Stimulated activated CD4-positive, alpha-beta T cell treated with anti-CD3 and anti-CD28 coated beads, Interleukin-12 subunit alpha, Interleukin-12 subunit beta, amount 100 ng/mL, for 4 hours (primary cell): Measurements from ENCODE around the gene USP31.
"Not testable (repeated sequence)": the region's sequence is repeated elsewhere in the genome, so short reads cannot be mapped to it uniquely, and the experiment has no call there.

Experiments
- DNase-seq: peaks from one replicate; pipeline ENCODE4 v3.0.0-alpha.2; 2020

The USP31 gene

DNA sequence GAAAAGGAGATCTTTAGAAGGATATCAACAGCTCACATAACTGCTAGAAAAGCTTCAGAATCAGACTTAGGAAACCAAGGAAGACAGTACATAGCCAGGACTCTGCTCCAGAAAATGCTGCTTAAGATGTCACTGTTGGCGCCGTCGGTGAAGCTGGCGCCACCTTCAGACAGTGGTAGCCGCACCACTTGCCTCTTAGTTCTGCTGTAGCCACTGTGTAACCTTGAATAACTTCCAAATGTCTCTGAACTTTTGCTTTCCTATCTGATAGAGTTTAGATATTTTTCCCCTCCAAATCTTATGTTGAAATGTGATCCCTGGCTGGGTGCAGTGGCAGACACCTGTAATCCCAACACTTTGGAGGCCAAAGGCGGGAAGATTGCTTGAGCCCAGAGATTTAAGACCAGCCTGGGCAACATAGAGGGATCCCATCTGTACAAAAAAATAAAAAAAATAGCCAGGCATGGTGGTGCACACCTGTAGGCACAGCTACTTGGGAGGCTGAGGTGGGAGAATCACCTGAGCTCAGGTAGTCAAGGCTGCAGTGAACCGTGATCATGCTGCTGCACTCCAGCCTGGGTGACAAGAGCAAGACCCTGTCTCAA, 6.3 kb upstream of the USP31 start:
- DNase-seq: no peak

DNA sequence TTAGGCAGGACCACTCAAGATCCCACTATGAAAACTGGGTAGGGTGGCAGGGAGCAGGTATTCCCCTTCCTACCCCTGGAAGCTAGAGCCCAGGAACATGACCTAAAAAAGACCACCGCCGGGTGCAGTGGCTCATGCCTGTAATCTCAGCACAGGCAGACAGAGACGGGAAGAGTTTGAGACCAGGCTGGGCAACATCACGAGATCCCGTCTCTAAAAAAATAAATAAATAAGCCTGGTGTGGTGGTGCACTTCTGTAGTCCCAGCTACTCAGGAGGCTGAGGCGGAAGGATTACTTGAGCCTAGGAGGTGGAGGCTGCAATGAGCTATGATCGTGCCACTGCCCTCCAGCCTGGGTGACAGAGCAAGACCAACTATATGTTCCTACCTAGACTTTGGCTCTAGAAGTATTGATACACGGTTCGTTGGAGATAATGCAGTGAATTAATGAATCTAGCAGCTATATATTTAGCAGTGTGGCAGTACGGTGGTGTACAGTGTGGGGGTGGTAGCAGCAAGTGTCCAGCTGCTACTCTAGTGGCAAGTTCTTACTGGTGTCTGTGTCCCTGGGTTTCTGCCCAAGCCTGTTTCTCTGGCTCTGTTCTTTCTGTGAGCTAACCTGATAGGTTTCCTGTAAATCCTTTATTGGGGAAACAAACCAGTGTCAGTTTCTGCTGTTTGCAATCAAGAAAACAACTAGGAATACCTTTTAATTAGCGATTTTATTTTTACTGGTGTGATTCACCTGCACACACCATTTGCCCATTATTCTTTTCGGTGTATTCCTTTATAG, 3.3 kb upstream of the USP31 start:
- DNase-seq: no peak

DNA sequence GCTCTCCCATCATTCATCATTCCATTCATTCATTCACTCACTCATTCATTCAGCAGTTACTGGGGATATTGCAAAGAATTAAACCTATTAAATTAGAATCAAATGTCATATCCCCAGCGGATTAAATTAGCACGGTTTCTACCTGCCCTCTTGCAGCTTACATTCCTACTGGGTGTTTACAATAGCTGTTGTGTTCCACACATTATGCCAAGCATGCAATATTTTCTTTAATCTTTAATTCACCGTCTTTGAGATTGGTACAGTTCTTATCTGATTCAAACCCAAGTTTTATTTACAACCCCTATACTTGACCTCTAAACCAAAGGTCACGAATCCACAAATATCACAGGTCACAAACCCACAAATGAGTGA, 727 bp upstream of the USP31 start:
- DNase-seq: no peak

DNA sequence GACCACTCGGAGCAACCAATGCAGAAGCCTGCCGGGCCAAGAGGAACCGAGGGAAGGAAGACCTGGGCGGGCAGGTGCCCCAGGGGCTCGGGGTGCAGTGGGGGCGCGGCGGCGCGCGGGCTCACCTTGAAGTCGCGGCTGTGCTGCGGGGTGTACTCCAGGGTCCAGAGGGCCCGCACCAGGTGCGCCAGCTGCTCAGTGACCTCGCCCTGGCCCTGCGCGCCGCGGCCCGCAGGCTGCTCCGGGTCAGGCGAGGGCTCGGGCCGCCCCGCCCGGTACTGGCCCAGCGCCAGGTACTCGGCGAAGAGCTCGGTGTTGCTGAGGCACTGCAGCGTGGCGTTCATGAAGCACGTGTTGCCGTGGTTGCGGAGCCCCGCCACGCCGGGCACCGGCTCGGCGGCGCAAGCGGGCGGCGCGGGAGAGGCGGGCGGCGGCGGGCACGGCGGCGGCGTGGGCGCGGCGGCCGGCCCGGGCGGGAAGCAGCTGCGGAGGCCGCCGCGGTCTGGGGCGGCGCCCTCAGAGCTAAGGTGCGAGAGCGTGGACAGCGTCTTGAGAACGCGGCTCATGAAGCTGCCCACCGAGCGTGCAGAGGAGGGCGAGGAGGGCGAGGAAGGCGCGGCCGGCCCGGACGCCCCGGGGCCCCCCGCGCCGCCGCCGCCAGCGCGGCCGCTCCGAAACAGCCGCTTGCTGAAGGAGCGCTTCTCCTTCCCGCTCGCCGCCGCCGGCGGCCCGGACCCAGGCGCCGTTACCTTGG, 562 bp downstream of the USP31 start:
- DNase-seq: peak; percentile 51

DNA sequence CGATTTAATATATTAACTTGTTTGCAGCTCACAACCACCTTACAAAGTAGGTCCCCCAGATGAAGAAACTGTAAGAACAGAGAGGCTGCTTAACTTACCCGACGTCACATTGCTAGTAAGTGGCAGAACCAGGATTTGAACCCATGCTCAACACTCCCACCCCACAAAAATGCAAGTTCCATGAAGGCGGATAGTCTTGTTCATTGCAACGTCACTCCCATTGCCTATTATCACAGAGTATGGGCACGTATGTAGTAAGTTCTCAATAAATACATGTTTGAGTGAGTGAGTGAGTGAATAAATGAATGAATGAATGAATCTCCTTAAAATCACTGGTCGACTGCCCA, 1.1 kb downstream of the USP31 start:
- DNase-seq: no peak

DNA sequence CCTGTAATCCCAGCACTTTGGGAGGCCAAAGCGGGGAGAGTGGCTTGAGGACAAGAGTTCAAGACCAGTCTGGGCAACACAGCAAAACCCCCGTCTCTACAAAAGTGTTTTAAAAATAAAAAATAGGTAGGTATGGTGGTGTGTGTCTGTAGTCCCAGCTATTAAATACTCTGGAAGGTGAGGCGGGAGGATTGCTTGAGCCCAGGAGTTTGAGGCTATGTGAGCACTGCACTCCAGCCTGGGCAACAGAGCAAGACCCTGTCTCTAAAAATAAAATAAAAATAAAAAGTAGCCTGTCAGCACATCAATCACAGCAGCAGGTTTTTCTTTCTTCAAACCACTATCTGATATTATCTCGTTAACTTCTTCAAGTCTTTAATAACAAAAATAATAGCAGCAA, 1.6 kb downstream of the USP31 start:
- DNase-seq: no peak

DNA sequence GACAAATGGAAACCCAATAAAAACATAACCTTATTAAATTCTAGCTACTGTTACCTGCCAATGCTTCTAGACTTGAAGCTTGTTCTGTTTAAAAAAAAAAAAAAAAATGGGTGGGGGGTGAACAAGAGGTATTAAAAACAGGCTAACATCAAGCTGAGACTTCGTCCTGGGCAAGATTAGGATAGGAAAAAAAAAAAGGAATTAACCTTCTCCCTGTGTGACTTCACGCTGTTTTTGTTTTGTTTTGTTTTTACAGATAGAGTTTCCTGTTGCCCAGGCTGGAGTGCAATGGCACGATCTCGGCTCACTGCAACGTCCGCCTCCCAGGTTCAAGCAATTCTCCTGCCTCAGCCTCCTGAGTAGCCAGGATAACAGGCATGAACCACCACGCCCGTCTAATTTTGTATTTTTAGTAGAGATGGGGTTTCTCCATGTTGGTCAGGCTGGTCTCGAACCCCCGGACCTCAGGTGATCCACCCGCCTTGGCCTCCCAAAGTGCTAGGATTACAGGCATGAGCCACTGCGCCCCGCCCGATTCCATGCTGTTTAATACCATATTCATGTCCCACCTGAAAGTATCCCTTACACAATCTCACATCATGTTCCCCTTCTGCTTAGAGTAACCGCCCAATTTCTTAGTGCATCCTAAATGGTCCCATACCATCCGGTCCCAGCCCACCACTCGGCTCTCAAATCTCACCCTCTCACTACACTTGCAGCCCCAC, 2.2 kb downstream of the USP31 start:
- no peak for DNase-seq

DNA sequence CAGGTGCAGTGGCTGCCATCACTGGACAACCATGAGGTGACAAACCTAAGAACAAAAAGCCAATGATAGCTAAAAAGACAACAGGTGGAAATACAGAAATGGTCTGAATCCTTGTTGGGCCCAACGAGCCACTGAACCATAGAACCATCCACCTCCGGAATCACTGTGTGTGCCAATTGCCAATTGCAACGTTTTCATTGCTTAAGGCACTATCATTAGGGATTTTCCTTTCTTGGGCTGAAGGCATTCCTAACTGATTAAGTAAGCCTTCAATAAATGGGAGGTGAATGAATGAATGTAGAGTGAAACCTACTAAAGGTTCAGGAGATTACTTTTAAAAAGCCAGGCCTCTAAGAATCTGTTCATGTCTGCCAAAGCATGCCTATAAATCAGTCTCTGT, 3.6 kb downstream of the USP31 start:
- DNase-seq: no peak

DNA sequence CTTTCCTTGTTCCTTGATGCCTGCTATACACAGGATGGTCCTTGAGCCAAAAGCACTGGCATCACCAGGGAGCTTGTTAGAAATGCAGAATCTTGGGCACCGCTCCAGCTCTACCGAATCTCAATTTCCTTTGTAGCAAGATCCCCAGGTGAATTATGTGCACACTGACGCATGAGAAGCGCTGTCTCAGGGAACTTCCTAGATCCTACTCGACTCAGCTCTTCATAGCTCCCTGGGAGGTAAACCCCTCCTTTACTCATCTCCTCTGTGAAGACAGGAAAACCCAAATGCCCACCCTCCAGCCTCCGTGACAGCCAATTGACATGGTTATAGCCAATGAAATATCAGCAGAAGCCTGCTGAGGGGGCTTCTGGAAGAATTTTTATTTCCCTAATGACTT, 4.1 kb downstream of the USP31 start:
- DNase-seq: no peak

DNA sequence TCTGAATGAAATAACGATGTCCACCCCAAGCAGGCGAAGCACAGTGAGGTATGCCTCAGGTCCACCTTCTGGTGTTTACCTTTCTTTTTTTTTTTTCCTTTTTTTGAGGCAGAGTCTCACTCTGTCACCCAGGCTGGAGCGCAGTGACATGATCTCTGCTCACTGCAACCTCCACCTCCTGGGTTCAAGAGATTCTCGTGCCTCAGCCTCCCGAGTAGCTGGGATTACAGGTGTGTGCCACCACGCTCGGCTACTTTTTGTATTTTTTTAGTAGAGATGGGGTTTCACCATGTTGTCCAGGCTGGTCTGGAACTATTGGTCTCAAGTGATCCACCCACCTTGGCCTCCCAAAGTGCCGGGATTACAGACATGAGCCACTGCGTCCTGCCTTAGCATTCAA, 4.9 kb downstream of the USP31 start:
- DNase-seq: not testable (repeated sequence)

DNA sequence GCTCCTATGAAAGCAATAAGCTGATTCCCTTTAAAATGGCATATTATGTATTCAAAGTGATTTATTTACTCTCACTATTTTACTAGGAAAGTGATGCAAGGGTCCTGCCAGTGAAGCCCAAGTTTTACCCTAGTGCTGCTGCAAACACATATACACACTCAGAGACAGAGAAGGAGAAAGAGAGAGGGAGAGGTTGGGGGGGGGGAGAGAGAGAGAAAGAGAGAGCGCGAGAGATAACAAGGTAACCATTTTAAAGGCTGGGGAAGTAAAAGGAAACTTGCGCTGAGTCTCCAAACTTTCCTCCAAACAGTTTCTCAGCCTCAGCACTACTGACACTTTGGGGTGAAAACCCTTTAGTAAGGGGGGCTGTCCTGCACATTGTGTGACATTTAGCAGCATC, 5.9 kb downstream of the USP31 start:
- no peak for DNase-seq

DNA sequence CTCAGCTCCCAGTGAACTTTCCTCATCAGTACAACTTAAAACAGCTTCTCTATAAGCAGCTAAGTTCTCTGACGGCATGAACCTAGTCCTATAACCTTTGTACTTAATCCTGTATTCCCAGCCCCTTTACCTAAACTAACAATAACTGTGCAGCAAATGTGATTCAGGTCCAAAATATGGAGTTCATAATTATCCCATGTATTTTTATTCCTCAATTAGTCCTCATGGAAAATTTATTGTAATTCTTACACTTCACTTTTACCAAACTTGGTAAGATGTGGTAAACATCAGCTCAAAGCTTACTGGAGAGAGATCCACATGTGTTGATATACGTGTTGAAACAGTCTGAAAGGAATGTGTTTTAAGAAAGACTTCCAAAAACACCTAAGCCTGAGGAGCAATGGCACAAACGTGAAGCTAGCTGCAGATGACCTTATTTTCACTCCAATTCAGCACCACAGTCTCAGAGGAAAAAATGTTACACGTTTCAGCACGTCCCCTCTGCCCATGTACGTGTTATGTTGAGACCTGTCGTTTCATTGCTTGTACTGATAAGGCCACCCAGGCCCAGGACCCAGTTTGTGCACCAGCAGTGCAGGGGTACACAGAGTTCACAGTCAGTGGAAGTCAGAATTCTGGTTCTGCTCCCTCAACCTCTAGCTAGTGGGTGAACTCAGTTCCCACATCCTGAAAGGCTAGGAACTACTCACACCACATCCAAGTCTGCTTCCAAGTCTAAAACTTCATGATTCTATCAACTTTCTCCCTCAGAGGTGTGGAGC, 7.1 kb downstream of the USP31 start:
- no peak for DNase-seq

DNA sequence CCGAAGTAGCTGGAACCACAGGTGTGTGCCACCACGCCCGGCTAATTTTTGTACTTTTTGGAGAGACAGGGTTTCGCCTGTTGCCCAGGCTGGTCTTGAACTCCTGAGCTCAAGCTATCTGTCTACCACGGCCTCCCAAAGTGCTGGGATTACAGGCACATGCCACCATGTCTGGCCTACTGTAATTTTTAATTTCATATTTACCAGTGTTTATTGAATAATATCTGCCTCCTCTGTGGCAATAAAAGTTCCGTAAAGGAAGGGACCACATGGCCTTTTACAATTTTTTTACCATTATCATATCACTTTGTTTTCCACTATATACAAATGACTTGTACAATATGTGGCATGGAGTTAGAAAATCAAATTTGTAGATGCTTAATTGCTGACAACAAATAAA, 7.8 kb downstream of the USP31 start:
- DNase-seq: no peak

DNA sequence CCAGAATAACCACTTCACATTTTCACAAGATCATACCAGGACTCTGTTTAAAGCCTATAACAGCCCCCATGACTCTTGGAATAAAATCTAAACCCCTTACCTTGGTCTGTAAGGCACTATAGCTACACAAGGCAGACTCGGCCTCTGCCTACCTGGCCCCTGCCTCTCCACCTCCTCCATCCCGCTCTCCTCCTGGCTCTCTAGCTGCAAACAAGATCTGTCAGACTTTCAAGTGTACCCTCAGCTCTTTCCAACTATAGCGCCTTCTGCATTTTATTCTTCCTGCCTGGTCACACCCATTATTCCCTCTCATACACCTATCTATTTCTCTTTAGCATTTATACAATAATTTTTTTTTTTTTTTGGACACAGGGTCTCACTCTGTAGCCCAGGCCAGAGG, 8.2 kb downstream of the USP31 start:
- DNase-seq: no peak

DNA sequence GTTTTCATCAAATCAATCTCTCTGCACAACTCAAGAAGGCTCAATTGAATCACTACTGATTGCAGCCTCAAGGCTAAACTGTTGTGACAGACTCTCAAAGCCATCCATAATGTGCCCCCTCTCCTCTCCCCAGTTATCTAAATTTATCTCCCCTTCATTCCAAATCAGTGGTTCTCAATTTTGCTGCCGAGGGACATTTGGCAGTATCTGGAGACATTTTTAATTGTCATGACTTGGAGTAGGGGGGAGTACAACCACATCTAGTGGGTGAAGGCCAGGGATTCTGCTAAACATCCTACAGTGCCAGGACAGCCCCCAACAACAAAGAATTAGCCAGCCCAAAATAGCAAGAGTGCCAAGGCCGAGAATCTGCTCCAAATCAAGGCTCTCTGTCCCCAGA, 9.1 kb downstream of the USP31 start:
- no peak for DNase-seq

DNA sequence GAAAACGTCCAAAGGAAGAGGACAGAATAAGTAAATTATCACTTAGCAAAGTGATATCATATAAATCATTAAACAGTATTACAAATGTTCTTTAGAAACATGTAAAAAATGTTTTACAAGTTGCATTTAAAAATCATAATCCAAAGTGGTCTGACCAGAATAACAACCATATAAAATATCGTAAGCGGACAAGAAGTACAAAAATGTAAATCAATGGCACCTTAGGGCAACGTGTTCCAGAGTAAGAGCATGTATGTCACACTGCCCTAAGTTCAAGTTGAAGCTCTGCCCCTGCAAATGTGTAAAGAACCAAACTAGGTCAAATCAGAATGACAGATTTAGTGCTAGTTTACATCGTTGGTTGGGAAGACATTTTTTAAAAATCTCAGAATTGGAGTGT, 11.4 kb downstream of the USP31 start:
- no peak for DNase-seq

DNA sequence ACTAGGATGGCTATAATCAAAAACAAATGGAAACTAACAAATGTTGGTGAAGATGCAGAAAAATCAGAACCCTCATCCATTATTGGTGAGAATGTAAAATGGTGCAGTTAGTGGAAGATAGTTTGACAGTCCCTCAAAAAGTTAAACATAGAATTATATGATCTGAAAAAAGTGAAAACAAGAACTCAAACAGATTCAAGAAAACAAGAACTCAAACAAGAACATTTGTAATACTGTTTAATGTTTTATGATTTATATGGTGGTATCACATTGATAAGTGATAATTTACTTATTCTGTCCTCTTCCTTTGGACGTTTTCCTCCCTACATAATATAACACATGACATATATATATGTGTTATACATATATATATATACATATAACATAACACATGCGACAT, 12.0 kb downstream of the USP31 start:
- no peak for DNase-seq

DNA sequence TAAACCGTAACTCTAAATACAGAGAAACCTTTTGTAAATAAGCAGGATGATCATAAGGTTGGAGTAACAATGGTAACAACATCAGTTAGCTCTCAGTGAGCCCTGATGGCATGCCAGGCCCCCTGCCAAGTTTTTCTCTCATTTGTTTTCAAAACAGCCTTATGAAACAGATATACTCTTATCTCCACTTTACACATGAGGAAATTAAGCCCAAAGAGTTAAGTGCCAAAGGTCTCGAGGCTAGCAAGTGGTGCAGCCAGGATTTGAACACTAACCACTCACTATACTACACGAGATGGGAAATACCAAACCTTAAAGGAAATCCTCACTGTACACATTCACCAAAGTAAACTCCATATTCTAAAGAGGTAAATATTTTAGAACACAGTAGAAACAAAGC, 15.0 kb downstream of the USP31 start:
- DNase-seq: no peak

DNA sequence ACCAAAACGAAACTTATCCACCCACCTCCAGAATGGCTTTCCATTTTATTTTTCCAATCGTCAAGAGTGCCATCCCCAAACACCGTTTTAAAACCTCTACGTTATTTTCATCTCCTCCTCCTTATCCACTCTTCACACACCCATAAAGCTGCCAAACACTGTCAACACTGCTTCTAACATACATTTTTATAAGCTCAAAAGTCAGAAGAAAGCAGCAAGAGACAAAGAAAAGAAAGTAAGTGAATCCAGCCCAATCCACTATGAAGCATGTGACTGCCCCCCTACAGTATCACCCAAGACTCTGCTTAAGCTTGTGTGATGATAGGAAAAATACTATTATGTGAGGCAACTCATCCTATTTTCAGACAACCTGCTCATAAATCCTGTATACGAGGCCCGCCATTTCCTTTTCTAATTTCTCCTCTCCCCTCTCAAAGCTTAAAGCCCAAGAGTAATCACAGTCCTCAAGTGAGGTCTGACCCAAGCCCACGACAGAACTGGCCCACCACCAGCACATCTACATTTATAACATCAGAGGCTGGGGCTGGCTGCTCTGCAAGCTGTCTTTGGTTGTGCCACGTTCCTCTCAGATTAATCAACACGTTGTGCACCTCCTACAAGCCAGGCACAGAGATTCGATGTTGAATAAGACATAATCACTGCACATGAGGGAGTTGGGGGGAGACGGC, 16.3 kb downstream of the USP31 start:
- DNase-seq: no peak

DNA sequence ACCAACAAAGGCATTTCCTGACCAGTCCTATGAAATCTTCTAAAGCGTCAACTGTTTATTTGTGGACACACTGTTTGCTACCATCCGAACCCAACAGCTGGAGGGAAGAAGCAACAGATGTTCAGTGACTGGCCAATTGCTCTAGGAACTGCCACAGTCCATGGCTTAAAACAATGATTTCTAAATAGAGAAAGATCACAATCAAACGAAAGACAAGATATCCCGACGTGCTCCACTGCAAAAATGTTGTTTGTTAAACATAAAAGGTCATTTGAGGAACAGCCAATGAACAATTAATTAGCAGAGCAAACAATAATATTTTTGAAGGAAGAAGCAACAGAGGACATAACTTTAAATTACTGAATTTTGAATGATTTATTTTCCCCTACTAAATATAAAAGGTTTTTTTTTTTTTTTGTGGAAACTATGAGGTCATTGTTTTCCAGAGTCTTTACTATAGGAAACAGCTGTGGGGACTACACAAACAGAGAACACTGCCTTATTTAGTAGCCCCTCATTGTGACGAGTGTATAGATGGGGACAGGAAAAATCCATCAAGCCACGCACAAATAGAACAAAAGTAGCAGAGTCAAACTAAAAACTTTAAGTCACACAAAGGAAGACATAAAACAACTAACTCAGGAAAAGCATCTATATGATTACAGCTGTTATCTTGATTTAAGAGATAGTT, 17.2 kb downstream of the USP31 start:
- DNase-seq: no peak

DNA sequence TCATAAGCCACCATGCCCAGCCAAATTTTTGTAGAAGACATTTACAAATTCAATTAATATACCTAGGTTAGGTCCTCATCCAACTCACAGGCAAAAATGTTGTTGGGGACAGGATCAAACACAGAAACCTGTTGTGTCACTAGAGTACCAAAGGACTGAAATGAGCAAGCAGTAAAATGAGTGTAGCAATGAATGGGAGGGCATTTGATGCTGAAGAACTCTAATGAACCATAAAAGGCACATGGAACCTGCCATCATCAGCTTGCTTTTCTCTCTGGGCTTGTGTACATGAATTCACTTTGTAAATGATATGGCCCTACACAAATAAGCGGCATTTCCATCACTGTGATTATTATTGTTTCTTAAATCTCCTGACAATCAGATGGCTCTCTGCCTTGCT, 17.8 kb downstream of the USP31 start:
- no peak for DNase-seq

DNA sequence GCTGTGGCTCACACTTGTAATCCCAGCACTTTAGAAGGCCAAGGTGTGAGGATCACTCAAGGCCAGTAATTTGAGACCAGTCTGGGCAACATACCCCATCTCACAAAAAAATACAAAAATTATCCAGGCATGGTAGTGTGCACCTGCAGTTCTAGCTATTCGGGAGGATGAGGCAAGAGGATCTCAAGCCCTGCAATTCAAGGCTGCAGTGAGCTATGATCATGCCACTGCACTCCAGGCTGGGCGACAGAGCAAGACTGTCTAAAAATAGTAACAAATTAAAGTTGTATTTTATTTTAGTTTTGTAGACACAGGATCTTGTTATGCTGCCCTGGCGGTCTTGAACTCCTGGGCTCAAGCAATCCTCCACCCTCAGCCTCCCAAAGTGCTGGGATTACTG, 18.2 kb downstream of the USP31 start:
- no peak for DNase-seq
